GM21786 (cell line): ENCODE results near the gene PLPP4.

Experiments used
- ATAC-seq: cut with Tn5 transposase; IDR thresholded peaks from one replicate; pipeline ENCODE4 v1.9.1; 2021; ENCODE audit not compliant: unreplicated experiment

Gene PLPP4

GRCh38 chr10:120606051-120606764 lies 149.2 kb downstream of the PLPP4 start:
- peak; percentile 60 for ATAC-seq

- ATAC-seq, result no peak
Measured at GRCh38 chr10:120607016-120607709, 150.1 kb downstream of the PLPP4 start.

- no peak for ATAC-seq
Measured at GRCh38 chr10:120607710-120608703, 151.0 kb downstream of the PLPP4 start.

- ATAC-seq, result no peak
Measured at GRCh38 chr10:120609006-120609405, 152.0 kb downstream of the PLPP4 start.

- no peak for ATAC-seq
Measured at GRCh38 chr10:120610791-120611190, 153.8 kb downstream of the PLPP4 start.

GRCh38 chr10:120612756-120613155 lies 155.7 kb downstream of the PLPP4 start:
- no peak for ATAC-seq

- ATAC-seq, result no peak
Measured at GRCh38 chr10:120613180-120613579, 156.2 kb downstream of the PLPP4 start.

- ATAC-seq, result no peak
Measured at GRCh38 chr10:120614680-120615079, 157.7 kb downstream of the PLPP4 start.

GRCh38 chr10:120616311-120616911 lies 159.4 kb downstream of the PLPP4 start:
- ATAC-seq, result no peak

GRCh38 chr10:120628197-120628596 lies 171.2 kb downstream of the PLPP4 start:
- ATAC-seq, result no peak

GRCh38 chr10:120630266-120630665 lies 173.2 kb downstream of the PLPP4 start:
- no peak for ATAC-seq

- no peak for ATAC-seq
Measured at GRCh38 chr10:120632047-120632446, 175.0 kb downstream of the PLPP4 start.

- no peak for ATAC-seq
Measured at GRCh38 chr10:120632942-120633341, 175.9 kb downstream of the PLPP4 start.

GRCh38 chr10:120634659-120635058 lies 177.6 kb downstream of the PLPP4 start:
- ATAC-seq, result no peak
